Measurements from ENCODE around the gene MRPS2. TPM values are rescaled to one million over a fixed set of nuclear protein-coding genes. Genes with fewer than 3 reads are reported as not detected.

The MRPS2 gene
- total and polyA plus RNA-seq, 10 donors, result 19.2 to 40.6 (median 30.5) TPM

- DNase-seq, result peak; percentile 49
- H3K4me3 ChIP-seq, result no peak overlapping the region
- intact Hi-C loops (cut with DNase I; ENCODE audit: low total_unique reads), result no loop called here
- no peaks in the 10 kb centered on the region for H3K4me1 ChIP-seq
- no peak overlapping the region for H3K27ac ChIP-seq
- H3K9me3 ChIP-seq, result no peaks in the 10 kb centered on the region
- peaks cover 0 to 60% (median 33%) of the 10 kb centered on the region in 6 donors for H3K36me3 ChIP-seq
- no peak for TF ChIP-seq POLR2AphosphoS5 (IDR thresholded peaks at IDR 0.05)
- TF ChIP-seq, protein P1, sequence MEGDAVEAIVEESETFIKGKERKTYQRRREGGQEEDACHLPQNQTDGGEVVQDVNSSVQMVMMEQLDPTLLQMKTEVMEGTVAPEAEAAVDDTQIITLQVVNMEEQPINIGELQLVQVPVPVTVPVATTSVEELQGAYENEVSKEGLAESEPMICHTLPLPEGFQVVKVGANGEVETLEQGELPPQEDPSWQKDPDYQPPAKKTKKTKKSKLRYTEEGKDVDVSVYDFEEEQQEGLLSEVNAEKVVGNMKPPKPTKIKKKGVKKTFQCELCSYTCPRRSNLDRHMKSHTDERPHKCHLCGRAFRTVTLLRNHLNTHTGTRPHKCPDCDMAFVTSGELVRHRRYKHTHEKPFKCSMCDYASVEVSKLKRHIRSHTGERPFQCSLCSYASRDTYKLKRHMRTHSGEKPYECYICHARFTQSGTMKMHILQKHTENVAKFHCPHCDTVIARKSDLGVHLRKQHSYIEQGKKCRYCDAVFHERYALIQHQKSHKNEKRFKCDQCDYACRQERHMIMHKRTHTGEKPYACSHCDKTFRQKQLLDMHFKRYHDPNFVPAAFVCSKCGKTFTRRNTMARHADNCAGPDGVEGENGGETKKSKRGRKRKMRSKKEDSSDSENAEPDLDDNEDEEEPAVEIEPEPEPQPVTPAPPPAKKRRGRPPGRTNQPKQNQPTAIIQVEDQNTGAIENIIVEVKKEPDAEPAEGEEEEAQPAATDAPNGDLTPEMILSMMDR (IDR thresholded peaks at IDR 0.05 in 8 of 11, conservative IDR thresholded peaks at IDR 0.05 in 3 of 11), result no peak
- TF ChIP-seq POLR2A (IDR thresholded peaks at IDR 0.05), result no peak
- peaks cover 0 to 5% (median 0%) of the 10 kb centered on the region in 7 donors for H3K27me3 ChIP-seq (replicated peaks in 1 of 7)
- 84 to 96% (median 92%) methylated on average over 17 of the region's 17 CpGs for WGBS, 5 donors
Measured at GRCh38 chr9:135488527-135488926, 12.0 kb upstream of the MRPS2 start.

DNA sequence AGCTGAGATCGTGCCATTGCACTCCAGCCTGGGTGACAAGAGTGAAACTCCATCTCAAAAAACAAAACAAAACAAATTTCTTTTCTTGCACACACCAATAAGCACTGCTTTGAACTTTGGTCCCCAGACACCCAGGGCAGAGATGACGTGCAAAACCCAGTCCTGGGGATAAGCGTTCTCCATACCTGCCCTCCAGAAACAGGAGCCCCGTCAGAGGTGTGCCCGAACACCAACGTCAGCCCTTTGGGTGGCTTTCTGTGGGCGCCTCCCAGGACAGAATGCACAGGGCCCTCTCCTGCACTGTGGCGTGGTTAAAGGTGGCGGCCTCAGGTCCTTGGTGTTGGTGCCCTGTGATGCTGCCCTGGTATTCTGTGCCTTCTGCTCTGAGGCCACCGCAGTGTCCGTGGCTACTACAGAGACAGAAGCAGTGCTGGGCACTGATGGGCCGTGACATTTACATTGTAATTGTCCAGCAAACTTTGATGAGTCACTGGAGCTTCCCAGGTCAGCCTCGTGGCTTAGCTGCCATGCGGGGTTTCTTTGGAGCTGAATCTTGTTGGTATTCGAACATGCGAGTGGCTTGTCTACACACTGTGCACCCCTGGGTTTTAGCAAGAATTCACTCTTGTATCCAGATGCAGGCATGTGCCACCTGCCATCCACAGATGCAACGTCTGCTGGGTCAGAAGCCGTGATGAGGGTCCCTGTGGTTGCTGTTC, 11.1 kb upstream of the MRPS2 start:
- peaks cover 0 to under 1% (median 0%) of the 10 kb centered on the region in 7 donors for H3K27me3 ChIP-seq (replicated peaks in 1 of 7)
- no peak overlapping the region for H3K4me3 ChIP-seq
- no peaks in the 10 kb centered on the region for H3K9me3 ChIP-seq
- 84 to 93% (median 90%) methylated on average over 18 of the region's 18 CpGs for WGBS, 5 donors
- TF ChIP-seq POLR2AphosphoS5 (IDR thresholded peaks at IDR 0.05) (no peak), POLR2A (IDR thresholded peaks at IDR 0.05) (no peak)
- TF ChIP-seq, protein P1 (IDR thresholded peaks at IDR 0.05 in 8 of 11, conservative IDR thresholded peaks at IDR 0.05 in 3 of 11), result no peak
- H3K36me3 ChIP-seq, result peaks cover 0 to 52% (median 29%) of the 10 kb centered on the region in 6 donors
- intact Hi-C loops (cut with DNase I; ENCODE audit: low total_unique reads), result no loop called here
- H3K4me1 ChIP-seq, result no peaks in the 10 kb centered on the region
- H3K27ac ChIP-seq, result no peak overlapping the region
- peak; percentile 50 for DNase-seq

DNA sequence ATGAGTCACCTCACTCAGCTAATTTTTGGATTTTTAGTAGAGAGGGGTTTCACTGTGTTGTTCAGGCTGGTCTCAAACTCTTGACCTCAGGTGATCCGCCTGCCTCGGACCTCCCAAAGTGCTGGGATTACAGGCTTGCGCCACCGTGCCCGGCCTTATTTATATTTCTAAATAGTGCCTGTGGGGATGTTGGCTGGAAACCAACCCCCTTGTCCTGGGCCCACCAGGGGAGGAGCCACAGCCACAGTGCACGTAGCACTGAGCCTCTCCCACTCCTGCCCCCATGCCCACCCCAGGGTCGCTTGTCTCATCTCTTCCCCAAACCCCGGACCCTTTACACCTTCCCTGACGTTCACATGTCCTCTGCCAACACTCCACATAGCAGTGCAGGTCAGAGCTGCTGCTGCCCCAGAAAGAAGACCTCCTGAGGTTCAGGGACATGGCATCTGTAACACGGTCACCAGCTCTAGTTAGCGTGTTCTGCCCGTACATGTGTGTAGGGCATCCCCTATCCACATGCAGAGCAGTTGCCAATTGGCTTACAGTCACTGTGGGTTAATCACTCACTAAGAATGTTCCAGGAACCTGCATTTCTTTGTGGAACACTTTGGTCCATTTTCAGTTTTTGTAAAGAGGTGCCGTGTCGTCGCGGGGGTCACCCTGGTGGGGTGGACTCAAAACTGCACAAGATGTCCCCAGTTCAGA, 10.2 kb upstream of the MRPS2 start:
- Histone ChIP-seq H3K27me3 (replicated peaks in 1 of 7) (no peaks in the 10 kb centered on the region), H3K9me3 (no peaks in the 10 kb centered on the region), H3K27ac (no peak overlapping the region), H3K4me1 (no peaks in the 10 kb centered on the region), H3K36me3 (peaks cover 0 to 42% (median 23%) of the 10 kb centered on the region in 6 donors), H3K4me3 (no peak overlapping the region)
- WGBS, 5 donors, result 86 to 92% (median 89%) methylated on average over 16 of the region's 16 CpGs
- TF ChIP-seq, protein P1 (IDR thresholded peaks at IDR 0.05 in 8 of 11, conservative IDR thresholded peaks at IDR 0.05 in 3 of 11), result no peak
- TF ChIP-seq POLR2AphosphoS5 (IDR thresholded peaks at IDR 0.05) (no peak), POLR2A (IDR thresholded peaks at IDR 0.05) (no peak)
- peak; percentile 37 for DNase-seq
- intact Hi-C loops (cut with DNase I; ENCODE audit: low total_unique reads), result no loop called here

- Histone ChIP-seq H3K9me3 (no peaks in the 10 kb centered on the region), H3K27me3 (replicated peaks in 1 of 7) (no peaks in the 10 kb centered on the region), H3K36me3 (peaks cover 0 to 35% (median 16%) of the 10 kb centered on the region in 6 donors), H3K4me3 (no peak overlapping the region), H3K4me1 (no peaks in the 10 kb centered on the region), H3K27ac (no peak overlapping the region)
- 76 to 92% (median 88%) methylated on average over 6 to 18 of the region's 18 CpGs for WGBS, 5 donors
- TF ChIP-seq POLR2AphosphoS5 (IDR thresholded peaks at IDR 0.05) (no peak), POLR2A (IDR thresholded peaks at IDR 0.05) (no peak)
- TF ChIP-seq, protein P1 (IDR thresholded peaks at IDR 0.05 in 8 of 11, conservative IDR thresholded peaks at IDR 0.05 in 3 of 11), result no peak
- intact Hi-C loops (cut with DNase I; ENCODE audit: low total_unique reads), result no loop called here
- DNase-seq, result peak; percentile 62
Measured at GRCh38 chr9:135490980-135491464, 9.5 kb upstream of the MRPS2 start.

Data from spleen (tissue), 11 donors.